ENCODE results near the gene REM1.
"Not testable (repeated sequence)": the region's sequence is repeated elsewhere in the genome, so short reads cannot be mapped to it uniquely, and the experiment has no call there.

REM1 gene

GRCh38 chr20:31485450-31486339 is 10.6 kb downstream of the REM1 start:
- DNase-seq: no peak

- peak; percentile 52 to 59 for DNase-seq
Observed at GRCh38 chr20:31488115-31488514, 13.0 kb downstream of the REM1 start.

GRCh38 chr20:31489152-31489551 is 14.1 kb downstream of the REM1 start:
- no peak for DNase-seq

- DNase-seq: no peak
Observed at GRCh38 chr20:31490752-31491151, 15.7 kb downstream of the REM1 start.

GRCh38 chr20:31494131-31494530 is 19.0 kb downstream of the REM1 start:
- peak in 1 of 2 experiments; percentile 49 for DNase-seq

GRCh38 chr20:31496761-31497295 is 21.7 kb downstream of the REM1 start:
- no peak for DNase-seq

- DNase-seq: peak in 1 of 2 experiments; percentile 13
Observed at GRCh38 chr20:31497838-31498540, 22.9 kb downstream of the REM1 start.

GRCh38 chr20:31500527-31500926 is 25.4 kb downstream of the REM1 start:
- DNase-seq: no peak

- DNase-seq: peak; percentile 41 to 89
Observed at GRCh38 chr20:31502884-31503673, 28.0 kb downstream of the REM1 start.

GRCh38 chr20:31505903-31506302 is 30.8 kb downstream of the REM1 start:
- no peak for DNase-seq

- DNase-seq: no peak
Observed at GRCh38 chr20:31508517-31509244, 33.6 kb downstream of the REM1 start.

GRCh38 chr20:31514154-31515071 is 39.3 kb downstream of the REM1 start, which contains the start of gene HM13:
HM13 (plus strand) TSS chr20:31514442; CDS start chr20:31514552, 110 bp downstream.
- DNase-seq: peak; percentile 81 to 97

- DNase-seq: no peak
Observed at GRCh38 chr20:31515072-31515774, 40.1 kb downstream of the REM1 start.

- DNase-seq: no peak
Observed at GRCh38 chr20:31515775-31516107, 40.7 kb downstream of the REM1 start.

GRCh38 chr20:31516166-31516565 is 41.1 kb downstream of the REM1 start:
- DNase-seq: no peak

GRCh38 chr20:31516651-31517050 is 41.6 kb downstream of the REM1 start:
- no peak for DNase-seq

GRCh38 chr20:31517373-31517772 is 42.3 kb downstream of the REM1 start:
- DNase-seq: peak in 1 of 2 experiments; percentile 65

- not testable (repeated sequence) for DNase-seq
Observed at GRCh38 chr20:31521267-31521666, 46.2 kb downstream of the REM1 start.

- no peak for DNase-seq
Observed at GRCh38 chr20:31522731-31523130, 47.6 kb downstream of the REM1 start.

All from NCI-H526 (cell line).